ENCODE results near the gene PTPRG. TPM values are rescaled to one million over a fixed set of nuclear protein-coding genes. Genes with fewer than 3 reads are reported as not detected.

The PTPRG gene
- total RNA-seq, 4 donors from 2014 or later: 33.5 to 56.6 (median 46.9) TPM

- H3K36me3 ChIP-seq: no peaks in the 10 kb centered on the region
- H3K4me3 ChIP-seq: no peak overlapping the region
- TF ChIP-seq POLR2A (IDR thresholded peaks at IDR 0.05): no peak
- TF ChIP-seq CTCF (IDR thresholded peaks at IDR 0.05): no peak
- no peaks in the 10 kb centered on the region for H3K27me3 ChIP-seq
- DNase-seq: no peak
- no peak overlapping the region for H3K27ac ChIP-seq
- H3K9me3 ChIP-seq: no peaks in the 10 kb centered on the region
- peaks cover 0 to 4% (median 0%) of the 10 kb centered on the region in 4 donors for H3K4me1 ChIP-seq
Measured at GRCh38 chr3:61645148-61645547, 83.8 kb downstream of the PTPRG start.

DNA sequence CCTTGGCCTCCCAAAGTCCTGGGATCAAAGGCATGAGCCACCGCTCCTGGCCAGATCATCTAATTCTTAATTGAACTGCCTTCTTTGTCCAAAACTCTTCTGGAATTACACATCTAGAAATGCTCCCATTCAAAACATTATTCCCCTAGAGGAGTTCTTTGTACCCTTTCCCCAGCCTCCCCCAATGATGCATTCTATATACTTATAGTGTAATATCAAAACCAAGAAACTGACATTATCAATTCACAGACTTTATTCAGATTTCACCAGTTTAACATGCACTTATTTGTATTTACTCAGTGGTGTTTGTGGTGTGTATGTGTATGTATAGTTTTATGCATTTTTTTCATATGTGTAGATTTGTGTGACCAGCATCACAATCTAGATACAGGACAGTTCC is 85.0 kb downstream of the PTPRG start:
- TF ChIP-seq POLR2A (IDR thresholded peaks at IDR 0.05): no peak
- TF ChIP-seq CTCF (IDR thresholded peaks at IDR 0.05): no peak
- no peaks in the 10 kb centered on the region for H3K27me3 ChIP-seq
- no peaks in the 10 kb centered on the region for H3K36me3 ChIP-seq
- no peak for DNase-seq
- H3K4me1 ChIP-seq: peaks cover 0 to 4% (median 0%) of the 10 kb centered on the region in 4 donors
- no peaks in the 10 kb centered on the region for H3K9me3 ChIP-seq
- no peak overlapping the region for H3K27ac ChIP-seq
- no peak overlapping the region for H3K4me3 ChIP-seq

- no peak overlapping the region for H3K27ac ChIP-seq
- peaks cover 0 to 4% (median 0%) of the 10 kb centered on the region in 4 donors for H3K4me1 ChIP-seq
- no peaks in the 10 kb centered on the region for H3K9me3 ChIP-seq
- no peaks in the 10 kb centered on the region for H3K27me3 ChIP-seq
- H3K4me3 ChIP-seq: no peak overlapping the region
- no peaks in the 10 kb centered on the region for H3K36me3 ChIP-seq
- TF ChIP-seq CTCF (IDR thresholded peaks at IDR 0.05): no peak
- no peak for DNase-seq
Measured at GRCh38 chr3:61646851-61647525, 85.6 kb downstream of the PTPRG start.

GRCh38 chr3:61648481-61648880 is 87.1 kb downstream of the PTPRG start:
- no peak overlapping the region for H3K27ac ChIP-seq
- H3K4me3 ChIP-seq: no peak overlapping the region
- peaks cover 0 to 4% (median 0%) of the 10 kb centered on the region in 4 donors for H3K4me1 ChIP-seq
- no peaks in the 10 kb centered on the region for H3K36me3 ChIP-seq
- TF ChIP-seq POLR2A (IDR thresholded peaks at IDR 0.05) (no peak), CTCF (IDR thresholded peaks at IDR 0.05) (no peak)
- no peak for DNase-seq
- no peaks in the 10 kb centered on the region for H3K9me3 ChIP-seq
- no peaks in the 10 kb centered on the region for H3K27me3 ChIP-seq

GRCh38 chr3:61649381-61650170 is 88.2 kb downstream of the PTPRG start:
- no peak for TF ChIP-seq POLR2A (IDR thresholded peaks at IDR 0.05)
- no peak for TF ChIP-seq CTCF (IDR thresholded peaks at IDR 0.05)
- no peaks in the 10 kb centered on the region for H3K36me3 ChIP-seq
- no peak overlapping the region for H3K27ac ChIP-seq
- H3K27me3 ChIP-seq: no peaks in the 10 kb centered on the region
- H3K9me3 ChIP-seq: no peaks in the 10 kb centered on the region
- DNase-seq: no peak
- H3K4me1 ChIP-seq: peaks cover 0 to 4% (median 0%) of the 10 kb centered on the region in 4 donors
- no peak overlapping the region for H3K4me3 ChIP-seq
